ENCODE measurements around the gene DGKI.

Gene DGKI

GRCh38 chr7:137609500-137609899, 237.3 kb downstream of the DGKI start:
- no peak for TF ChIP-seq CTCF (IDR thresholded peaks at IDR 0.05)

DNA sequence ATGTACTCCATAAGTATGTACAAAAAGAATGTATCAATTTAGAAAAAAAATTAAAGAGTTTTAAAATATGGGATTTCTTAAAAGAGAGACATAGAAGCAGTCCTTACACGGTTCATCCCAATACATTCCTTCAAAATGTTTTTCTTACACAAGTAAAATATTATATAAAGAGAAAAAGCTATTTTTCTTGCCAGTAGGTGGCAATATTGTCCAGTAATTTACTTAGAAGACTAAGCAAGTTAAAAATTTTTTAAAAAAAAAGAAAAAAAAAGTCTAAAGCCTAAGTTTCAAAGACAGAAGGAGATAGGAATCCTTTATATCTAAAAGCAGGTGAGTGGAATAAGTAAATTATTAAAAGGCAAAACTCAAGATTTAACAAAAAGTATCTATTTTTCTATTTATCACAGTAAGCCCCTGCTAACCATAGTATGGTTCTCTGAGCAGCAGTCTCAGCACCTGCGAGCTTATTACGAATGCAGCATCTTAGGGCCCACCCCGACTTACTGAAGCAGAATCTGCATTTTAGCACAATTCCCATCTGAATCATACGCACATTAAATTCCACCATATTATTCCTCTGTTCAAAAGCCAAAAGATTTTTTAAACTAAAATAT, 240.6 kb downstream of the DGKI start:
- peak; percentile 56 for TF ChIP-seq CTCF (IDR thresholded peaks at IDR 0.05)

DNA sequence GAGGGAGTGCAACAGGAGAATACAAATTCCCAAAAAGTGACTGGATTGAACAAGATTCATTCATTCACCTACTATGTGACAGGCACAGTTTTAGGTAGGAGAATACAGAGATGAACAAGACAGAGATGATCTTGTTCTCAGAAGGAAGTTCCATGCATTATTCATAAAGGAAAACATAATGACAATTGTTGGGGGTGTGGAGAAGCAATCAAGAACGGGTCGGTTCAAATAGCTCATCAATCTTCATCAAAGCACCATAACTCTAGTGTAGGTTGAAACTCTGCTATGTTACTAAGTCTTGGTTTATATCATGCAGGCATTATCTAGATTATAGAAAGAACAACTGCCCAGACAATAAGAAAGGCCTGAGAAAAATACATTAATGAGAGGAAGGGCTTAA, 243.7 kb downstream of the DGKI start:
- no peak for TF ChIP-seq CTCF (IDR thresholded peaks at IDR 0.05)

DNA sequence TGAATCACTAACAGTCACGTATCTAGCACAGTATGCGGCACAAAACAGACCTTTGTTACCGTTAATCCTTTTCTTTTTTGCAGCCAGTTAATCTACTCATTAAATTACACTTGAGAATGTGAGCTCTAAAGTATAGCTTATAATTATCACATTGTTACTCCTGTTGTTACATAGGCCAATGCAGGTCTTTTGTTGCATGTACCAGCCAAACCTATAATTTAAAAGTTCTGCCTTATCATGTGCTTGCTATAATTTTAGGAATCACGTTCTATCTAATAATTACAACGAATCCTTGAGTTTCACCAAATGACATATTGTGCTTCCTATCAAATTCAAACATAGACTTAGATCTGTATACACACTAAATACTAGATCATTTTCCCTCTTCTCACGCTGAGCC, 245.1 kb downstream of the DGKI start:
- TF ChIP-seq CTCF (IDR thresholded peaks at IDR 0.05): no peak

- TF ChIP-seq CTCF (IDR thresholded peaks at IDR 0.05): no peak
Measured at GRCh38 chr7:137597856-137598255, 248.9 kb downstream of the DGKI start.

GRCh38 chr7:137593115-137593711, 253.6 kb downstream of the DGKI start:
- no peak for TF ChIP-seq CTCF (IDR thresholded peaks at IDR 0.05)

DNA sequence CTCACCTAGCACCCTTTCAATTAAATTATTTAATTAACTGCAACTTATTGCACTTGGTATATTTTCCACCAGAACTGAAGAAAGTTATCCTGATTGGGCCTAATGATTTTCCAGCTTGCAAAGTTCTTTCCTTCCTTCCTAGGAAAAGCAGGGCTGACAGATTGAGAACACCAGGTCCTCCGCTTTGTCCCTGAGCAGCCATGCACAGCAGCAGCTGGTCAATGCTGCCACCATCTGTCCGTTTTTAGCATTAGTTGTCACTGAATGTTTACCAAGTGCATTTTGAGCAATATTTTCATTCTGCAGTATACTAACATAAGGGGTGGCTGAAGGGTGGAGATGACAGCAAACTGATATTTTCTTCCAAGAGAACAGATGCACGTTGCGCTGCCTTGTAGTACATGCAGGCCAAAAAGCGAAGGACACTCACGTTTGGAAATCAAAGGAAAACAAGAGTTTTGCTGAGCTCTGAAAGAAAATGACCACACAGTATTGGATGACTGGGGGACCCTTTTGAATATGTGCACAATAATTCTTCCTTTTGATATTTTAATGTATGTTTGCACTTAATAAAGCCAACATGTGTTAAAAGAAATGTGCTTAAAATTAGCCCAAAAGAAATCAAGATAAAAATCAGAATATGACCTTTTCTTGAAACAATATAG, 254.4 kb downstream of the DGKI start:
- TF ChIP-seq CTCF (IDR thresholded peaks at IDR 0.05): peak; percentile 90

Data from LNCAP (cell line).